ENCODE data around the gene GTF2I.
"Not testable (repeated sequence)": the region's sequence is repeated elsewhere in the genome, so short reads cannot be mapped to it uniquely, and the experiment has no call there.

GTF2I gene

DNA sequence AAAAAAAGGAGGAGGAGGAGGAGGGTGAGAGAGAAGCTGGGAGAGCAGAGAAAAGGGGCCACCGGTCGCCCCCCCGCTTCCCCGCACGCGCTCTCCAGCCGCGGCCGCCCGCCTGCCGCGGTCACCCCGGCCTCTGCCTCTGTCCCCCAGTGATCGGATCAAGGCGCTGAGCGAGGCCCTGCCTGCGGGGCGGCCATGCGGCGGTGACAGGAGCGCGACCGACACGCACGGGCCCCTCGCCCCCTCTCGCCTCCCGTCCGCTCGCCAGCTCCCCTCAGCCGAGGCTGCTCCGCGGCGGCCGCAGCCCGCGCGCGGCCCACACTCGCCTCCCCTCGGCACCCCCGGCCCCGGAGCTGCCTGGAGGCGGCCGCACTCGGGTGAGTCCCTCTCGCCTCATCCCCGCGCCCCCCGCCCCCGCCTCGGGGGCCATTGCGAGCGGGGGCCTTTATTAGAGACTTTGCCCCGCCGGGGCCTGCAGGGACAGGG, at the start of gene GTF2I:
Gene GTF2I, plus strand, starts transcription at position 27 of the 486 bp plus-strand sequence. CDS start 31,411 bp downstream, outside the sequence.
- DNase-seq: peak; percentile 35 to 44

DNA sequence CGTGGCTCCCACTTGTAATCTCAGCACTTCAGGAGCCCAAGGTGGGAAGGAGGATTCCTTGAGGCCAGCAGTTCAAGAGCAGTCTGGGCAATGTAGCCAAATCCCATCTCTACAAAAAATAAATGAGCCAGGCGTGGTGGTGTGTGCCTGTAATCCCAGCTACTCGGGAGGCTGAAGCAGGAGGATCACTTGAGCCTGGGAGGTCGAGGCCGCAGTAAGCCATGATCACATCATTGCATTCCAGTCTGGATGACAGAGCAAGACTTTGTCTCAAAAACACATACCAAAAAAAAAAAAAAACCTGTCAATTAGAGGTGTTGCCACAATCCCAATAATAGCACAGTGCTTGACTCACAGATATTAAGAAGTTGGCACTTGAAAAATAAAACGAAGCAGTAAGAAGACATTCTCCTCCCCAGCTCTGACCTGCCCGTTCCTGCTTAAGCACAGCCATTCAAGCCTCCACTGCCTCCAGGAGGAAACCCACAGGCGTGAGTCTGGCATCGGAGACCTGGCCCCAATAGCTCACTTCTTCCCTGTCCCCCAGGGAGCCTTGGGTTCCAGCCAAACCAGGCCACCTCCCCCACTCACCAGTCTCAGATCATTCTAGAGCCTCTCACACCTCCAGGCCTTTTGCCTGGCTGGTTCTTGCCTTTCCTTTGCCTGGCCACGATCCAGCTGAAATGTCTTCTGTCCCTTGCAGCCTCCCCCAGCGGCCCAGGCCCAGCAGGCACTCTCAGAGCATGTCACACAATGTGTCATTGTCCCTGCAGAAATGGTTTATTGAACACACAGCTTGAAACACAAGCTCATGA, 45.3 kb upstream of the GTF2I start:
- DNase-seq: no peak

- no peak for DNase-seq
Observed at GRCh38 chr7:74615933-74616780, 41.4 kb upstream of the GTF2I start.

GRCh38 chr7:74617180-74617744, 40.3 kb upstream of the GTF2I start:
- DNase-seq: peak in 1 of 2 donors; percentile 18

GRCh38 chr7:74619235-74619860, 38.2 kb upstream of the GTF2I start:
- DNase-seq: no peak

DNA sequence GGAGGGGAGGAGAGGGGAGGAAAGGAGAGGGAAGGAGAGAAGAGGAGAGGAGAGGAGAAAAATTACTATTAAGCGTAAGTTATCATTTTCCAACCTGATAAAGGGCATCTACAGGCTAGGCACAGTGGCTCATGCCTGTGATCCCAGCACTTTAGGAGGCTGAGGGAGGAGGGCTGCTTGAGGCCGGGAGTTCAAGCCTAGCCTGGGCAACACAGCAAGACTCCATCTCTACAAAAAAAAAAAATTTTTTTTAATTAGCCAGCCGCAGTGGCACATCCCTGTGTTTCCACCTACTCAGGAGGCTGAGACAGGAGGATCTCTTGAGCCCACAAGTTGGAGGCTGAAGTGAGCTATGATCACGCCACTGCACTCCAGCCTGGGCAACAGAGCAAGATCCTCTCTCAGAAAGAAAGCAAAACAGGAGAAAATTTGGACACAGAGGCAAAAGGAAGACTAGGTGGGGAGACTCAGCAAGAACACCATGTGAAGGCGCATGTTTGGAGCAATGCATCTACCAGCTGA, 35.2 kb upstream of the GTF2I start:
- no peak for DNase-seq

DNA sequence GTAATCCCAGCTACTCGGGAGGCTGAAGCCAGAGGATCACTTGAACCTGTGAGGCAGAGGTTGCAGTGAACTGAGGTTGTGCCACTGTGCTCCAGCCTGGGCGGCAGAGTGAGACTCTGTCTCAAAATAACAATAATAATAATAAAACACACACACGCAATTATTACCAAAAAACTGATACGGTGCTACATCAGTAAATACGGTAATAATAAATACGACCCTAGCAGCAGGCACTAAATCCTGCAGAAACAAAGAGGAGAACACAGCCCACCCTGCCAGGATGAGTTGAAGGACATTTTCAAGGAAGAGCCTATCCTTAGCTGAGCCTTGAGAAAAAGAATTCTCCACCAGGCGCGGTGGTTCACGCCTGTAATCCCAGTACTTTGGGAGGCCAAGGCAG, 34.4 kb upstream of the GTF2I start:
- no peak for DNase-seq

- DNase-seq: no peak
Observed at GRCh38 chr7:74625446-74625845, 32.1 kb upstream of the GTF2I start.

GRCh38 chr7:74627661-74628411, 29.7 kb upstream of the GTF2I start:
- DNase-seq: no peak

- no peak for DNase-seq
Observed at GRCh38 chr7:74632505-74632904, 25.0 kb upstream of the GTF2I start.

DNA sequence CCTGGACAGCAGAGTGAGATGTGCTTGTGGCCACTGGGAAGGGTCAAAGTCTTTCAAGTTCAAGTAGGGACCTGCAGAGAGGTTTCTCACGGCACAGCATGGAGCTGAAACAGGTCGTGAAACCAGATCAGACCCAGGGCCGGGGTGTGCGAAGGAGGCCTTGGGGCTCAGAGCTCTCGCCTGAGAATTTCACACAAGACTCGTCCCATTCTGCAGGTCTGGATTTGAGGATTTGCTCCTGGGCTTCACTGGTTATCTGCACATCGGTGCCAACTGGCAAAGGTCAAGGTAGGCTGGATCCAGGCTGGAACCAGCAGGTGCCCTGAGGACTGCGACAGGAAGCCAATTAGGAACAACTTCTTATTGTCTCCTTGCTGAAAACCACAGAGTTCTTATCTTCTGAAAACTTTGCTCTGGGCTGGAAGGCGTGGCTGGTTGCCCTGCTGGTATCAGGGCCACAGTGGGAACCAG, 24.0 kb upstream of the GTF2I start:
- no peak for DNase-seq

- no peak for DNase-seq
Observed at GRCh38 chr7:74637745-74638144, 19.8 kb upstream of the GTF2I start.

- peak; percentile 66 to 79 for DNase-seq
Observed at GRCh38 chr7:74650055-74650454, 7.5 kb upstream of the GTF2I start.

- DNase-seq: not testable (repeated sequence)
Observed at GRCh38 chr7:74650493-74651132, 6.9 kb upstream of the GTF2I start.

DNA sequence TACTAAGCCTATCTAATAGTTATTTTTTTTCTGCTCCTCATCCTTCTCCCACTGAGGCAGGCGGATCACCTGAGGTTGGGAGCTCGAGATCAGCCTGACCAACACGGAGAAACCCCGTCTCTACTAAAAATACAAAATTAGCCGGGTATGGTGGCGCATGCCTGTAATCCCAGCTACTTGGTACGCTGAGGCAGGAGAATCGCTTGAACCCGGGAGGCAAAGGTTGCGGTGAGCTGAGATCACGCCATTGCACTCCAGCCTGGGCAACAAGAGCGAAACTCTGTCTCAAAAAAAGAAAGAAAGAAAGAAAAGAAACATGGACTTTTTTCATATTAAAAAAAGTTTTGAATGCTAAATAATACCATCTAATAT, 6.4 kb upstream of the GTF2I start:
- DNase-seq: not testable (repeated sequence)

DNA sequence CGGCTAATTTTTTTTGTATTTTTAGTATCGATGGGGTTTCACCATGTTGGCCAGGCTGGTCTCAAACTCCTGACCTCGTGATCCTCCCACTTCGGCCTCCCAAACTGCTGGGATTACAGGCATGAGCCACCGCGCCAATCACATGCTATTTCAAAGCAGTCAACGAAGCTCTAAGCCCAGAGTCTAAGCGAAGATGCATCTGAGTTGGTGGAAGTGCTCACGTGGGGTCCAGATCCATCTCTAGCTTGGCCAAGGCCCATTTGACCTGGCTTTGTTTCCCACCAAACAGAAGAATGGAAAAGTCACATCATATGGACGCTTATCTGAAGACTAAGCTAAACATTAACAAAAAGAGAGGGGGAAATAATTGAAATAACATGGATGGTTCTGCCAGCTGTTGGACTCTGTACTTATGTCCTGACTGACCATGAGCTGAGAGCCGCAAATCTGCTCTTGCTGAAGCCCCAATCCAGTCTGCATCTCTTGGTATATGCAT, 3.8 kb upstream of the GTF2I start:
- no peak for DNase-seq

DNA sequence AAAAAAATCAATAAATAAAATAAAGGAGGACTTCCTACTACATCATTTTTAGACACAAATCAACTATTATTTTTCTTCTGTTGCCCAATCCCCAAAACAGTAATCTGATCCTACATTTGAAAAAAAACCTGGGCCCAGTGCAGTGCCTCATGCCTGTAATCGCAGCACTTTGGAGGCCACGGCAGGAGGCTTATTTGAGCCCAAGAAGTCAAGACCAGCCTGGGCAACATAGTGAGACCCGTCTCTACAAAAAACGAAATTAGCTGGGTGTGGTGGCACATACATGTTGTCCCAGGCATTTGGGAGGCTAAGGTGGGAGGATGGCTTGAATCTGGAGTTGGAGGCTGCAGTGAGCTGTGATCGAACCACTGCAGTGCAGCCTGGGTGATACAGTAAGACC, 2.7 kb upstream of the GTF2I start:
- DNase-seq: no peak

GRCh38 chr7:74655324-74655723, 2.2 kb upstream of the GTF2I start:
- no peak for DNase-seq

DNA sequence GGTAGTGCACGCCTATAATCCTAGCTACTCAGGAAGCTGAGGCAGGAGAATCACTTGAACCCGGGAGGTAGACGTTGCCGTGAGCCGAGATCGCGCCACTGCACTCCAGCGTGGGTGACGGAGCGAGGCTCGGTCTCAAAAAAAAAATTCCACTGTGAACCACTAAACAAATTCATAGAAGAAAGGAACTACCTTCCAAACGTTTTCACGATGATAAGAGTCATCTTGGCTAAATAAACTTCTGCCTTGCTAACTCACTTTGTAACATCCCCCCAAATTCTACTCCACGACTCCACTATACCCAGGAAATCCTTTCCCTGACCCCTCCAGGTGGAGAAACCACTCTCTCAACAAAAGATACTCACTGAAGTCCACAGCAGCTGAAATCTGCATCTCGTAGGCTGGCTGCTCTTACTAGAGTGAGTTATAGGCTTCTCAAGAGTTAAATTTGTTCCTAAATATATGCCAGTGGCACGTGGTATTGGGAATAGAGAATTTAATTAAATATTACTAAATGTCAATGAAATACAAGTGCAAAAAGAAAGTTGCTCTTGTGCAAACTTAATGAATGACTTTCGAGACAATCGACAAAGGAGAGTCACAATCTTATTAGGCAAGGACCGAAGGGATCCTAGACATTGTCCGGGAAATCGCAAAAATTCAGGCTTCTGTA, 1.6 kb upstream of the GTF2I start:
- no peak for DNase-seq

DNA sequence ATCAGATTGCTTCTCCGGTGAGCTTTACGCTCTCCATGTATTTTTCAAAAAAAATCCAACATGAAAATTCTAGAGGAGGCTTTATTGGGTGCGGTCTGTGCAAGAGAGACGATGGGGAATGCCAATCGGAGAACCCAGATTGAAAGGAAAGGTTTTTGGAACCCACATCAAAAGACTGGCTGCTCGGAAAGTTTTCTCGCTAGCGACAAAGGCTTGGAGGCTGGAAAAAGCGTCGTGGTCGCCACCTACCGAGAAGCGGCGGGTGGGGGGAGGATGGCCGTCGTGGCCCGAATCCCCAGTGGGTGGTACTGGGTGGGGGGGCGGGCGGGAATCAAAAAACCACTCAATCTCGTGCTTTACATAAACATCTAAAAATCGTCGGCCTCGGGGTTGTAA, 1.1 kb upstream of the GTF2I start:
- DNase-seq: peak; percentile 41 to 45

All from stimulated activated CD4-positive, alpha-beta T cell treated with anti-CD3 and anti-CD28 coated beads, Interleukin-2, amount 100 ng/mL, for 48 hours (primary cell).